RWPE1 (cell line): ENCODE data around the gene CD44.

ENCODE experiments used
- CTCF ChIA-PET: fragments of 350-600 bp; sonication (Branson Sonifier 250); formaldehyde crosslinking; extraction: SDS; loops from one replicate; lab custom pipeline; 2021; lab: Yijun Ruan, JAX
- POLR2A ChIA-PET: fragments of 400-600 bp; formaldehyde crosslinking; extraction: SDS; loops from one replicate; lab custom pipeline; 2020; ENCODE audit warnings: antibody characterized with exemption; ENCODE audit not compliant: low non-redundant PET; lab: Yijun Ruan, JAX
- DNase-seq: peaks from one replicate; pipeline ENCODE4 v3.0.0; 2012; ENCODE audit warnings: low spot score
- H3K27ac ChIP-seq: fragments of 450-650 bp; 2 replicates; pipeline ENCODE4 v1.5.1; 2017
- CTCF ChIP-seq: fragments of 450-650 bp; conservative IDR thresholded peaks from 2 replicates; pipeline ENCODE4 v1.5.1; 2017; ENCODE audit warnings: low read depth, mild to moderate bottlenecking

Gene CD44

GRCh38 chr11:35141571-35141971, 2.6 kb downstream of the CD44 start:
- peak overlapping the region; percentile 96 for H3K27ac ChIP-seq
- DNase-seq = no peak
- TF ChIP-seq CTCF = no peak
- CTCF ChIA-PET = interaction anchor here (1.6 kb wide), 1 partner anchor 142 kb away, joined by 5 read pairs; no protein-coding TSS in a partner anchor
- POLR2A ChIA-PET = interaction anchor here (1.2 kb wide), 1 partner anchor 25 kb away, joined by 3 read pairs; no protein-coding TSS in a partner anchor

GRCh38 chr11:35142481-35143075, 3.6 kb downstream of the CD44 start:
- peak overlapping the region; percentile 96 for H3K27ac ChIP-seq
- POLR2A ChIA-PET = no interaction called here

GRCh38 chr11:35143297-35144135, 4.5 kb downstream of the CD44 start:
- no peak for TF ChIP-seq CTCF
- POLR2A ChIA-PET = no interaction called here
- DNase-seq = no peak
- H3K27ac ChIP-seq = peak overlapping the region; percentile 99
- CTCF ChIA-PET = interaction anchor here (0.6 to 0.9 kb wide), 3 partner anchors 44 to 220 kb away, joined by 3 to 4 read pairs (median 3); no protein-coding TSS in a partner anchor

More at GRCh38 chr11:35142481-35143075, 3.6 kb downstream of the CD44 start:
- CTCF ChIA-PET = interaction anchor here (1.0 to 1.6 kb wide), 2 partner anchors 26 to 143 kb away, joined by 3 to 5 read pairs; no protein-coding TSS in a partner anchor
- peak; percentile 68 for DNase-seq
- TF ChIP-seq CTCF = no peak

- H3K27ac ChIP-seq = peak overlapping the region; percentile 99
- TF ChIP-seq CTCF = no peak
- ChIA-PET CTCF (interaction anchor here (0.7 kb wide), 2 partner anchors 221 to 227 kb away, joined by 3 read pairs; no protein-coding TSS in a partner anchor), POLR2A (no interaction called here)
- peak; percentile 80 for DNase-seq
These were observed 5.3 kb downstream of the CD44 start for GRCh38 chr11:35144136-35144741.

- no peak for DNase-seq
- ChIA-PET POLR2A (no interaction called here), CTCF (no interaction called here)
- no peak for TF ChIP-seq CTCF
- peak overlapping the region; percentile 99 for H3K27ac ChIP-seq
These were observed 5.8 kb downstream of the CD44 start for GRCh38 chr11:35144806-35145205.

- DNase-seq = no peak
- TF ChIP-seq CTCF = no peak
- peak overlapping the region; percentile 86 for H3K27ac ChIP-seq
- CTCF ChIA-PET = no interaction called here
- POLR2A ChIA-PET = no interaction called here
These were observed 6.3 kb downstream of the CD44 start for GRCh38 chr11:35145271-35145670.
